Activated T-cell treated with anti-CD3 and anti-CD28 coated beads, Interleukin-2, amount 50 U/mL, for 48 hours (primary cell): ENCODE data around the gene CNIH3.
A peak's percentile ranks its signal among the peaks of the same experiment; 100 is the strongest.
"Not testable (repeated sequence)": the region's sequence is repeated elsewhere in the genome, so short reads cannot be mapped to it uniquely, and the experiment has no call there.

Experiments
- DNase-seq, 2 experiments: peaks; one replicate each; pipeline ENCODE4 v3.0.0-alpha.2; 2020

The CNIH3 gene

GRCh38 chr1:224615861-224616755 is at the start of gene CNIH3:
CNIH3 (plus strand) TSS chr1:224616317; CDS start chr1:224617175, 858 bp downstream.
- DNase-seq, result peak; percentile 52

- not testable (repeated sequence) for DNase-seq
Measured at GRCh38 chr1:224566492-224566891, 49.6 kb upstream of the CNIH3 start.

- no peak for DNase-seq
Measured at GRCh38 chr1:224569276-224569675, 46.8 kb upstream of the CNIH3 start.

- not testable (repeated sequence) for DNase-seq
Measured at GRCh38 chr1:224571975-224572374, 44.1 kb upstream of the CNIH3 start.

- DNase-seq, result no peak
Measured at GRCh38 chr1:224579526-224579925, 36.6 kb upstream of the CNIH3 start.

GRCh38 chr1:224580006-224580405 is 36.1 kb upstream of the CNIH3 start:
- DNase-seq, result no peak

- DNase-seq, result no peak
Measured at GRCh38 chr1:224582041-224582440, 34.1 kb upstream of the CNIH3 start.

- no peak for DNase-seq
Measured at GRCh38 chr1:224583774-224584173, 32.3 kb upstream of the CNIH3 start.

GRCh38 chr1:224585051-224585450 is 31.1 kb upstream of the CNIH3 start:
- DNase-seq, result no peak

GRCh38 chr1:224587051-224587450 is 29.1 kb upstream of the CNIH3 start:
- DNase-seq, result no peak

GRCh38 chr1:224588515-224588914 is 27.6 kb upstream of the CNIH3 start:
- no peak for DNase-seq

- DNase-seq, result no peak
Measured at GRCh38 chr1:224589006-224589405, 27.1 kb upstream of the CNIH3 start.

- no peak for DNase-seq
Measured at GRCh38 chr1:224591326-224591725, 24.8 kb upstream of the CNIH3 start.

GRCh38 chr1:224592636-224593582 is 23.2 kb upstream of the CNIH3 start:
- no peak for DNase-seq

- DNase-seq, result no peak
Measured at GRCh38 chr1:224594360-224594759, 21.8 kb upstream of the CNIH3 start.

- DNase-seq, result no peak
Measured at GRCh38 chr1:224594851-224595250, 21.3 kb upstream of the CNIH3 start.

GRCh38 chr1:224605482-224606181 is 10.5 kb upstream of the CNIH3 start:
- DNase-seq, result no peak

- DNase-seq, result no peak
Measured at GRCh38 chr1:224607188-224608148, 8.6 kb upstream of the CNIH3 start.

- no peak for DNase-seq
Measured at GRCh38 chr1:224609333-224609732, 6.8 kb upstream of the CNIH3 start.

- DNase-seq, result no peak
Measured at GRCh38 chr1:224612246-224612645, 3.9 kb upstream of the CNIH3 start.

- no peak for DNase-seq
Measured at GRCh38 chr1:224613486-224613885, 2.6 kb upstream of the CNIH3 start.
